NCI-H1105 (cell line): ENCODE data around the gene MINDY3.
A peak's percentile ranks its signal among the peaks of the same experiment; 100 is the strongest.
"Not testable (repeated sequence)": the region's sequence is repeated elsewhere in the genome, so short reads cannot be mapped to it uniquely, and the experiment has no call there.

Experiments
- DNase-seq: peaks from one replicate; lab custom pipeline; 2025; lab: John Stamatoyannopoulos, UW

The MINDY3 gene

DNA sequence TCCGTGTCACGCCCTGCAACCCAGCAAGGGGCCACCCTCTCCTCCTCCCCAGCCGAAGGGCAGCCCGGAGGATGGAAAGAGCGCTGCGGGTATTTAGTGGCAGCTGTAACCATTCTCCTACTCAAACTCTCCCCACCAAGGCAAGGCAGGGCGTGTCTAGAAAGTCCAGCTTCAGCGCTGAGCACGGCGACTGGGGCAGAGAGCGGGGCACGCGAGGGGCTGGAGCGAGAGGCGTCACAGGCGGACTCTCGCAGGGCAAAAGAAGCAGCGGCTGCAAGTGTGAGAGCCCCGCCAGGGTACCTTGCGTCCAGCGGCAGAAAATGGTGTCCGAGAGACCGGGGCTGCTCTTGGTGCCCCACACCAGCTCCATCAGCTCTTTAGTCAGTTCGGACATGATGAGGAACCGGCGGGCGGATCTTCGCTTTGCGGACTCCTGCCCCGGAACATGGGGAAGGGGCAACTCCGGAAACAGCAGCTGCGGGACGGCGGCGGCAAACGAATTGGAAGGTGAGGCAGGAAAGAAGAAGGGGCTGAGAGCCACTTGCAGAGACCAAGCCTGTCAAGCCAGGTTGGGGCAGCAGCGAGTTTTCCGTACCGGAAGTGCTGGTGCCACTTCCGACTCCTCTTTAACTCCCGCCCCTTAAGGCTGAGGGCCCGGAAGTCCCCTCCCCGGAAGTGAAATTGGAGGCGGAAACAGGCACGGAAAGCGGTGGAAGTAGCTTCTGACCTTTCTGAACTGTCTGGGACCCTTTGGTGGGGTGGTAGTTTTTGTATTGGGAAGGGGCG lies at the start of gene MINDY3:
MINDY3 (minus strand) TSS at position 602 of the 786 bp plus-strand sequence; CDS start at position 394, 208 bp downstream.
- peak; percentile 51 for DNase-seq

DNA sequence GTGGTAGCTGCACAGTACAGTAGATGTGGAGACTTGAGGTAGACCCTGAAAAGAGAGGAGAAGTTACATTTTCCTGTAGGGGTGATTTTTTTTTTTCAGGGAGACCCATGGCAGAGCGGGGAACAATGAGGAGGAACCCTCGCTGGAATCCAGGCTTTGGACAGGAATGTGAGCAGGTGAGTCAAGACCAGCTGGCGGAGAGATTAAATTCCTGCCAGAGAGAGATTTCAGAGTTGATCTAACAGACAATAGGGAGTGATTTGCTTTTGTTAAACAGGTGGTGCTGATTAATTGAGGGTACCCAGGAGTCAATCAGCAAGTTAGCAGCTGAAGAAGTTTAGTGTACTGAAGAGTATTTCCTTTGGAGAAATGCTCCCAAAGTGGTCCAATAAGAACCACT lies 41.6 kb upstream of the MINDY3 start:
- DNase-seq: no peak

- DNase-seq: no peak
These were observed 37.7 kb upstream of the MINDY3 start for GRCh38 chr10:15898046-15898445.

- no peak for DNase-seq
These were observed 37.0 kb upstream of the MINDY3 start for GRCh38 chr10:15897287-15897686.

DNA sequence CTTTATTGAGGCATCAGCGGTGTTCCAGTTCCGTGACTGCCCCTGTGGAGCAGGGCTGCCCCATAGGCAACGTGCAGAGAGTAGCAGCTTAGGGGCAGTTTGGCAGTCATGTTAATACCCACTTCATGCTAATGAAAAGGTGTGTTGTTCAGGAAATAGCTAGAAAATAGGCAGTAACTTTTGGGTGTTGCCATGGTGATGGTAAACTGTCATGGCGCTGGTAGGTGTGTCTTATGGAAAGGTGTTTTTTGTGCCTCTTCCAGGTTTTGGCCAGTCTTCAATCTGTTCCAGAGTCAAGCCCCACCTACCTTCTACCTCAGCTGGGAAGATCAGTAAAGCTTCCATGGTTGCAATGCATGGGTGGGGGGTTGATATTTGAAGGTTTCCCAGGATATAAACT lies 36.3 kb upstream of the MINDY3 start:
- DNase-seq: no peak

GRCh38 chr10:15884447-15884846 lies 24.1 kb upstream of the MINDY3 start:
- no peak for DNase-seq

GRCh38 chr10:15881542-15881941 lies 21.2 kb upstream of the MINDY3 start:
- DNase-seq: no peak

- DNase-seq: no peak
These were observed 19.4 kb upstream of the MINDY3 start for GRCh38 chr10:15879663-15880062.

GRCh38 chr10:15879058-15879457 lies 18.8 kb upstream of the MINDY3 start:
- peak; percentile 10 for DNase-seq

DNA sequence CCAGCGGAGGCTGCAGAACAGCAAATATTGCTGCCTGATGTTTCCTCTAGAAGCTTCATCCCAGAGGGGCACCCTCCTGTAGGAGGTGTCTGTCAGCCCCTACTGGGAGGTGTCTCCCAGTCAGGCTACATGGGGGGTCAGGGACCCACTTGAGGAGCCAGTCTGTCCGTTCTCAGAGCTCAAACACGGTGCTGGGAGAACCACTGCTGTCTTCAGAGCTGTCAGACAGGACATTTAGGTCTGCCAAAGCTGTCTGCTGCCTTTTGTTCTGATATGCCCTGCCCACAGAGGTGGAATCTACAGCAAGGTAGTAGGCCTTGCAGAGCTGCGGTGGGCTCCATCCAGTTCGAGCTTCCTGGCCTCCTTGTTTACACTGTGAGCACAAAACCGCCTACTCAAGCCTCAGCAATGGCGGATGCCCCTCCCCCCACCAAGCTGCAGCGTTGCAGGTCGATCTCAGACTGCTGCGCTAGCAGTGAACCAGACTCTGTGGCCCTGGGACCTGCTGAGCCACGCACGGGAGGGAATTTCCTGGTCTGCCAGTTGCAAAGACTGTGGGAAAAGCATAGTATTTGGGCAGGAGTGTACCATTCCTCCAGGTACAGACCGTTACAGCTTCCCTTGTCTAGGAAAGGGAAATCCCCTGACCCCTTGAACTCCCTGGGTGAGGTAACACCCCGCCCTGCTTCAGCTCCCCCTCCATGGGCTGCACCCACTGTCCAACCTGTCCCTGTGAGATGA lies 17.7 kb upstream of the MINDY3 start:
- DNase-seq: no peak

GRCh38 chr10:15876274-15876673 lies 16.0 kb upstream of the MINDY3 start:
- not testable (repeated sequence) for DNase-seq

DNA sequence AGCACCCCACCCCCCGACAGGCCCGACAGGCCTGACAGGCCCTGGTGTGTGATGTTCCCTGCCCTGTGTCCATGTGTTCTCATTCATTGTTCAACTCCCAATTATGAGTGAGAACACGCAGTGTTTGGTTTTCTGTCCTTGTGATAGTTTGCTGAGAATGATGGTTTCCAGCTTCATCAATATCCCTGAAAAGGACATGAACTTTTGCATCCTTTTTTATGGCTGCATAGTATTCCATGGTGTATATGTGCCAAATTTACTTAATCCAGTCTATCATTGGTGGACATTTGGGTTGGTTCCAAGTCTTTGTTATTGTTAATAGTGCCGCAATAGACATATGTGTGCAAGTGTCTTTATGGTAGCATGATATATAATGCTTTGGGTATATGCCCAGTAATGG lies 12.3 kb upstream of the MINDY3 start:
- not testable (repeated sequence) for DNase-seq

- DNase-seq: no peak
These were observed 11.5 kb upstream of the MINDY3 start for GRCh38 chr10:15871823-15872222.

DNA sequence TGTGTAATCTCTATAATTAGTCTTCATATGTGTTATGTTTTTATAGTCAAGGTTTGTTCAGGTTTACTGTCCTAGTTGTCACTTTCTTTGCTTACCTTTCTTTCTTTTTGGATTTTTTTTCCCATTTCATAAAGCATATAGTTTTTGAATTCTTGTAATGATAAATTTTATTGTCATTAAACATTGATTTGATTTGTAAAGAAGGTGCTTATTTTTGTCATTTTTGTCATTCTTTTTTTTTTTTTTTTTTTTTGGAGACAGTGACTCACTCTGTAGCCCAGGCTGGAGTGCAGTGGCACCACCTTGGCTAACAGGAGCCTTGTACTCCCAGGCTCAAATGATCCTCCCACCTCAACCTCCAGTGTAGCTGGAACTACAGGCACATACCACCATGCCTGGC lies 9.6 kb upstream of the MINDY3 start:
- no peak for DNase-seq

DNA sequence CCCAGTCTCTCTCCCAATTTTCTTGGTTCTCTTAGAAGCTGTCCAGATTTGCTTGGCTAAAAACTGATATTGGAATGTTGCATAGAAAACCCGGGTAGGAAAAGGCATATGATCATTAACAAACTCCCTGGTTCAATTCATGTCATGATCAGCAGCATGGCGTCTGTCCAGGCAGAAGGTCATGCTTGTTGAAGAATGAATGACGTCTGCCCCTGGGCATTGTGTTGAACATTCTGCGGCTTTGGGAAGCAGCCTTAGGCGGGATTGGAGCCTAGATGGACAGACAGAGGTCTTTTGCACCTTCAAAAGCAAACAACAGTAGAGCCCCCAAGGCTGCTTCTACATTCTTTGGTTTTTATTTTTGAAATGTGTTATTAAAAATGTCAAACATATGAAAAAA lies 7.7 kb upstream of the MINDY3 start:
- no peak for DNase-seq

DNA sequence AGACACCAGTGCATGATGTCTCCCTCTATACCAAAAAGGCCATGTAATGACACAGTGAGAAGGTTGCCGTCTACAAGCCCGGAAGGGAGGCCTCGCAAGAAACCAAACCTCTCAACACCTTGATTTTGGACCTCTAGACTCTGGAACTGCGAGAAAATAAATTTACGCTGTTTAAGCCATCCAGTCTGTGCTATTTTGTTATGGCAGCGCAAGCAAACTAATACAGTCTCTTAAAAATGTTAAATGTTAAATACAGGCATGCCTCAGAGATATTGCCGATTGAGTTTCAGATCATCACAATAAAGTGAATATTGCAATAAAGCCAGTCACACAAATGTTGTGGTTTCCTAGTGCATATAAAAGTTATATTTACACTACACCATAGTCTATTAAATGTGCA lies 5.0 kb upstream of the MINDY3 start:
- no peak for DNase-seq

GRCh38 chr10:15864419-15864818 lies 4.1 kb upstream of the MINDY3 start:
- DNase-seq: no peak

DNA sequence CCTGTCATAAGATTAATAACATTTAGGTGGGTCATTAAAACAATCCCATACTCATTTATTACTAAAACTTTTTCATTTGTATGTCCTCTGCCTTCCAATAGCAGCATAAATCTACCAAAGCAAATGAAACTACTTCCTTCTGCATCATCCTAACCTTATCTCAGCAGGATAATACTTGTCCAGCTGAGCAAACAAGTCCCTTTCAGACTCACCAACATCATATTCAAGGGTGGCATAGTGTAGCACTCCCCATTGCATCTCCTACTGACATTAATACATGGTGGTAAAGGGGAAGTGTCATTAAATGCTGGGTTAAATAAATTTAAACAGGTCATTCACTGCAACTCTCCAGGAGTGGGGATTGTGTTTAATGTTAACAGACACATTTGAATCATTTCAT lies 3.4 kb upstream of the MINDY3 start:
- DNase-seq: no peak

DNA sequence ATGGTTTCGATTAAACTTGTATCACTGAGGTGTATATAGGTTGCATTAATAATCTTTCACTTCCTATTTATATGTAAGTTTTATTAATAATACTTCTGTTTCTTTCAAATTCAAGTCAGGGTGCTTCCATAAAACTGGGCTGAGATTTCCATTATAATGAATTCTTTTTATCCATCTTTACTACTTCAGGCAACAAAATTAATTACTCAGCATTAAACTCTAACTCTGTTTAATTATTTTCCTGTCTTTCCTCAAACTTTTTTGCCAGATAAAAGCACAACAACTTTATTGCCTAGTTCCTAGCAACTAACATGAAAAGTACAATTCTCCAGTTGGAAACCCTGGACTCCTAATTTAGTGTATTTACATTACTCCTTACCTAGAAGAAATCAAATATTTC lies 3.0 kb upstream of the MINDY3 start:
- DNase-seq: no peak

- DNase-seq: no peak
These were observed 440 bp upstream of the MINDY3 start for GRCh38 chr10:15860692-15861201.

- no peak for DNase-seq
These were observed 800 bp downstream of the MINDY3 start for GRCh38 chr10:15859509-15859905.

GRCh38 chr10:15858861-15859281 lies 1.4 kb downstream of the MINDY3 start:
- no peak for DNase-seq

GRCh38 chr10:15857107-15857575 lies 3.2 kb downstream of the MINDY3 start:
- no peak for DNase-seq
